Liver (tissue), 9 donors: Measurements from ENCODE around the gene HLA-C. TPM values are rescaled to one million over a fixed set of nuclear protein-coding genes. Genes with fewer than 3 reads are reported as not detected.

Source experiments
- DNase-seq: peaks from one replicate; pipeline ENCODE4 v3.0.0-alpha.2; 2017; ENCODE audit warnings: low spot score
- H3K27ac ChIP-seq, 2 donors: one replicate each; pipeline ENCODE4 v1.7.0; 2013; ENCODE audit warnings: inconsistent platforms in 2 of 2, low read length in 2 of 2, control low read depth in 1 of 2, low read depth in 1 of 2, mild to moderate bottlenecking in 1 of 2
- H3K27me3 ChIP-seq, 4 donors: one replicate each; pipeline versions ENCODE4 v1.6.1 to v1.7.0; 2013; ENCODE audit warnings: low read length in 3 of 4, inconsistent platforms in 1 of 4, mild to moderate bottlenecking in 1 of 4, moderate library complexity in 1 of 4; ENCODE audit not compliant: control insufficient read depth in 4 of 4, insufficient read depth in 4 of 4
- H3K36me3 ChIP-seq, 4 donors: one replicate each; pipeline versions ENCODE4 v1.6.1 to v1.7.0; 2013; ENCODE audit warnings: low read length in 3 of 4, mild to moderate bottlenecking in 3 of 4, low read depth in 1 of 4, moderate library complexity in 1 of 4; ENCODE audit not compliant: control insufficient read depth in 4 of 4, insufficient read depth in 3 of 4
- H3K4me1 ChIP-seq, 4 donors: one replicate each; pipeline versions ENCODE4 v1.6.1 to v1.7.0; 2013; ENCODE audit warnings: low read length in 3 of 4, mild to moderate bottlenecking in 3 of 4, moderate library complexity in 1 of 4; ENCODE audit not compliant: control insufficient read depth in 4 of 4, insufficient read depth in 4 of 4
- H3K4me3 ChIP-seq, 3 donors: one replicate each; pipeline versions ENCODE4 v1.6.1 to v1.7.0; 2013; ENCODE audit warnings: low read length in 3 of 3, control low read depth in 1 of 3, low read depth in 1 of 3, mild to moderate bottlenecking in 1 of 3
- H3K9ac ChIP-seq, 2 donors: one replicate each; pipeline ENCODE4 v1.7.0; 2013; ENCODE audit warnings: low read length in 2 of 2, mild to moderate bottlenecking in 2 of 2, moderate library complexity in 2 of 2, control low read depth in 1 of 2, low read depth in 1 of 2
- H3K9me3 ChIP-seq, 4 donors: one replicate each; pipeline versions ENCODE4 v1.6.1 to v1.7.0; 2013; ENCODE audit warnings: low read length in 3 of 4; ENCODE audit not compliant: control insufficient read depth in 4 of 4
- EGR1 ChIP-seq, 2 donors: IDR thresholded peaks; 2 replicates each; pipeline ENCODE4 v1.6.1; 2016 to 2018; ENCODE audit warnings: antibody characterized with exemption in 2 of 2, low read depth in 2 of 2
- FOXA2 ChIP-seq: IDR thresholded peaks from 2 replicates; pipeline ENCODE4 v1.6.1; 2016; ENCODE audit warnings: antibody characterized with exemption
- GABPA ChIP-seq, 2 donors: IDR thresholded peaks in 1 of 2; conservative IDR thresholded peaks in 1 of 2; 2 replicates each; pipeline ENCODE4 v1.6.1; 2016; ENCODE audit warnings: antibody characterized with exemption in 2 of 2, mild to moderate bottlenecking in 1 of 2, moderate library complexity in 1 of 2
- HNF4A ChIP-seq, 2 donors: conservative IDR thresholded peaks; 2 replicates each; pipeline ENCODE4 v1.6.1; 2016; ENCODE audit warnings: antibody characterized with exemption in 2 of 2, mild to moderate bottlenecking in 2 of 2
- HNF4G ChIP-seq: IDR thresholded peaks from 2 replicates; pipeline ENCODE4 v1.6.1; 2016; ENCODE audit warnings: antibody characterized with exemption
- JUND ChIP-seq, 2 donors: IDR thresholded peaks; 2 replicates each; pipeline ENCODE4 v1.6.1; 2016; ENCODE audit warnings: antibody characterized with exemption in 2 of 2
- NR2F2 ChIP-seq: IDR thresholded peaks from 2 replicates; pipeline ENCODE4 v1.6.1; 2016; ENCODE audit warnings: antibody characterized with exemption
- RXRA ChIP-seq, 2 donors: IDR thresholded peaks; 2 replicates each; pipeline ENCODE4 v1.6.1; 2017 to 2018; ENCODE audit warnings: antibody characterized with exemption in 2 of 2, mild to moderate bottlenecking in 1 of 2
- SP1 ChIP-seq: IDR thresholded peaks from 2 replicates; pipeline ENCODE4 v1.6.1; 2018; ENCODE audit warnings: antibody characterized with exemption, mild to moderate bottlenecking
- TAF1 ChIP-seq: conservative IDR thresholded peaks from 2 replicates; pipeline ENCODE4 v1.6.1; 2016; ENCODE audit warnings: antibody characterized with exemption, mild to moderate bottlenecking
- YY1 ChIP-seq: IDR thresholded peaks from 2 replicates; pipeline ENCODE4 v1.6.1; 2016; ENCODE audit warnings: antibody characterized with exemption, mild to moderate bottlenecking
- WGBS: extraction: QIAGEN DNeasy Blood & Tissue Kit; methylation state at CpG from one replicate; pipeline ENCODE4 v1.1.7; 2013; 5-methylcytosine and 5-hydroxymethylcytosine counted together
- polyA plus RNA-seq, 2 donors: library from polyadenylated mRNA; stranded (reverse) in 1 of 2; unstranded in 1 of 2; fragments of 200-250 nt in 1 of 2; fragments of >200 nt in 1 of 2; fragmentation: Nextera tagmentation in 1 of 2; extraction: Ambion mirVana in 1 of 2; gene quantifications; one replicate each; pipeline versions ENCODE4 v1.2.1 to v1.2.3, GENCODE V29; 2013 to 2015
- total RNA-seq, 2 donors: library from RNA; depleted of rRNA; stranded (reverse); fragments of >200 nt; gene quantifications; one replicate each; pipeline ENCODE4 v1.2.3, GENCODE V29; 2014
- TF ChIP-seq, protein P1 (sequence below): IDR thresholded peaks from 2 replicates; pipeline ENCODE4 v1.6.1; 2016; ENCODE audit warnings: antibody characterized with exemption
- TF ChIP-seq, protein P2 (sequence below): fragments of 150-350 bp; IDR thresholded peaks from 2 replicates; pipeline ENCODE4 v1.5.1; 2017; ENCODE audit warnings: improper control_type of control experiment, low read depth, low read length; ENCODE audit not compliant: missing input control
- TF ChIP-seq, protein P3 (sequence below): IDR thresholded peaks from 2 replicates; pipeline ENCODE4 v1.6.1; 2016; ENCODE audit warnings: antibody characterized with exemption
- TF ChIP-seq, protein P4 (sequence below): IDR thresholded peaks from 2 replicates; pipeline ENCODE4 v1.6.1; 2016; ENCODE audit warnings: antibody characterized with exemption
- TF ChIP-seq, protein P5 (sequence below): IDR thresholded peaks from 2 replicates; pipeline ENCODE4 v1.6.1; 2016; ENCODE audit warnings: antibody characterized with exemption, mild to moderate bottlenecking
- donor health status: healthy.
- donor health status: healthy.
- donor health status: healthy.
- donor health status: healthy.
- donor health status: healthy.

The HLA-C gene
- total and polyA plus RNA-seq, 4 donors = 232 to 317 (median 270) TPM

DNA sequence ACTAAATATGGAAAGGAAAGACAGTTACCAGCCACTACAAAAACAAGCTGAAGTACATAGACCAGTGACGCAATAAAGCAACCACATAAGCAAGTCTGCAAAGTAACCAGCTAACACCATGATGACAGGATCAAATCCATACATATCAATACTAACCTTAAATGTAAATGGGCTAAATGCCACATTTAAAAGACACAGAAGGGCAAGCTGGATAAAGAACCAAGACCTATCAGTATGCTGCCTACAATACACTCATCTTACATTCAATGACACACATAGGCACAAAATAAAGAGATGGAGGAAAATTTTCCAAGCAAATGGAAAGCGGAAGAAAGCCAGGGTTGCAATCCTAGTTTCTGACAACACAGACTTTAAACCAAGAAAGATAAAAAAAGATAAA lies 24.1 kb downstream of the HLA-C start (continued):
- TF ChIP-seq NR2F2 = no peak
- no peak for TF ChIP-seq SP1

DNA sequence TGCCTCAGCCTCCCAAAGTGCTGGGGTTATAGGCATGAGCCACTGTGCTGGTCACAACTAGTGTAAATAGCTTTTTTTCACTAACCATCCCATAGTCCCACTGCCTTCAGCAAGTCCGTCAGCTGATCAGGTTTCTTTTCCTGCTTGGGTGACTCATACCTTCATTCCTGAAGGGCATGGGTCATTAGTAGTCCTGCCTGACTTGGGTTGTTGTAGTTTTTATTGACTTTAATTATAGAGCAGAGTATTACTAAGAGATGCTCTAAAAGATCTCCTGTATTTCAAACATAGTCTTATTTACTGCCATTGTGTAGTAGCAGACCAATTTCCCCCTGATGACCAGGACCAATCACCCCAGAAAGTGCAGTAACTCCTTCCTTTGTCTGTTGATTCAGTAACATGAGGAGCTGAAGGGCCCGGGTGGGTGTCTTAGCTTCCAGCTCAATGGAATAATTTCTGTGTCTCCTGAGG lies 25.8 kb downstream of the HLA-C start:
- TF ChIP-seq FOXA2 (no peak), RXRA (IDR thresholded peaks at IDR 0.05) (no peak), EGR1 (IDR thresholded peaks at IDR 0.05; ENCODE audit: low read depth in 2 of 2) (no peak), HNF4A (conservative IDR thresholded peaks at IDR 0.05) (no peak), NR2F2 (no peak), YY1 (no peak), HNF4G (no peak), TAF1 (no peak), JUND (IDR thresholded peaks at IDR 0.05) (no peak), GABPA (IDR thresholded peaks at IDR 0.05 in 1 of 2, conservative IDR thresholded peaks at IDR 0.05 in 1 of 2) (no peak)
- TF ChIP-seq, protein P1, sequence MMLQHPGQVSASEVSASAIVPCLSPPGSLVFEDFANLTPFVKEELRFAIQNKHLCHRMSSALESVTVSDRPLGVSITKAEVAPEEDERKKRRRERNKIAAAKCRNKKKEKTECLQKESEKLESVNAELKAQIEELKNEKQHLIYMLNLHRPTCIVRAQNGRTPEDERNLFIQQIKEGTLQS = no peak
- TF ChIP-seq, protein P2, sequence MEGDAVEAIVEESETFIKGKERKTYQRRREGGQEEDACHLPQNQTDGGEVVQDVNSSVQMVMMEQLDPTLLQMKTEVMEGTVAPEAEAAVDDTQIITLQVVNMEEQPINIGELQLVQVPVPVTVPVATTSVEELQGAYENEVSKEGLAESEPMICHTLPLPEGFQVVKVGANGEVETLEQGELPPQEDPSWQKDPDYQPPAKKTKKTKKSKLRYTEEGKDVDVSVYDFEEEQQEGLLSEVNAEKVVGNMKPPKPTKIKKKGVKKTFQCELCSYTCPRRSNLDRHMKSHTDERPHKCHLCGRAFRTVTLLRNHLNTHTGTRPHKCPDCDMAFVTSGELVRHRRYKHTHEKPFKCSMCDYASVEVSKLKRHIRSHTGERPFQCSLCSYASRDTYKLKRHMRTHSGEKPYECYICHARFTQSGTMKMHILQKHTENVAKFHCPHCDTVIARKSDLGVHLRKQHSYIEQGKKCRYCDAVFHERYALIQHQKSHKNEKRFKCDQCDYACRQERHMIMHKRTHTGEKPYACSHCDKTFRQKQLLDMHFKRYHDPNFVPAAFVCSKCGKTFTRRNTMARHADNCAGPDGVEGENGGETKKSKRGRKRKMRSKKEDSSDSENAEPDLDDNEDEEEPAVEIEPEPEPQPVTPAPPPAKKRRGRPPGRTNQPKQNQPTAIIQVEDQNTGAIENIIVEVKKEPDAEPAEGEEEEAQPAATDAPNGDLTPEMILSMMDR = no peak
- TF ChIP-seq, protein P3, sequence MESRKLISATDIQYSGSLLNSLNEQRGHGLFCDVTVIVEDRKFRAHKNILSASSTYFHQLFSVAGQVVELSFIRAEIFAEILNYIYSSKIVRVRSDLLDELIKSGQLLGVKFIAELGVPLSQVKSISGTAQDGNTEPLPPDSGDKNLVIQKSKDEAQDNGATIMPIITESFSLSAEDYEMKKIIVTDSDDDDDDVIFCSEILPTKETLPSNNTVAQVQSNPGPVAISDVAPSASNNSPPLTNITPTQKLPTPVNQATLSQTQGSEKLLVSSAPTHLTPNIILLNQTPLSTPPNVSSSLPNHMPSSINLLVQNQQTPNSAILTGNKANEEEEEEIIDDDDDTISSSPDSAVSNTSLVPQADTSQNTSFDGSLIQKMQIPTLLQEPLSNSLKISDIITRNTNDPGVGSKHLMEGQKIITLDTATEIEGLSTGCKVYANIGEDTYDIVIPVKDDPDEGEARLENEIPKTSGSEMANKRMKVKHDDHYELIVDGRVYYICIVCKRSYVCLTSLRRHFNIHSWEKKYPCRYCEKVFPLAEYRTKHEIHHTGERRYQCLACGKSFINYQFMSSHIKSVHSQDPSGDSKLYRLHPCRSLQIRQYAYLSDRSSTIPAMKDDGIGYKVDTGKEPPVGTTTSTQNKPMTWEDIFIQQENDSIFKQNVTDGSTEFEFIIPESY = no peak
- no peak for DNase-seq
- no peak overlapping the region for H3K9ac ChIP-seq
- no peak overlapping the region for H3K4me3 ChIP-seq
- peaks cover 0 to 12% (median 4%) of the 10 kb centered on the region in 4 donors for H3K9me3 ChIP-seq
- H3K4me1 ChIP-seq = no peaks in the 10 kb centered on the region
- no peak overlapping the region for H3K27ac ChIP-seq
- H3K27me3 ChIP-seq = peaks cover 0 to 5% (median 1%) of the 10 kb centered on the region in 4 donors
- no peaks in the 10 kb centered on the region for H3K36me3 ChIP-seq
- WGBS = 52% methylated on average over 2 of the region's 2 CpGs

DNA sequence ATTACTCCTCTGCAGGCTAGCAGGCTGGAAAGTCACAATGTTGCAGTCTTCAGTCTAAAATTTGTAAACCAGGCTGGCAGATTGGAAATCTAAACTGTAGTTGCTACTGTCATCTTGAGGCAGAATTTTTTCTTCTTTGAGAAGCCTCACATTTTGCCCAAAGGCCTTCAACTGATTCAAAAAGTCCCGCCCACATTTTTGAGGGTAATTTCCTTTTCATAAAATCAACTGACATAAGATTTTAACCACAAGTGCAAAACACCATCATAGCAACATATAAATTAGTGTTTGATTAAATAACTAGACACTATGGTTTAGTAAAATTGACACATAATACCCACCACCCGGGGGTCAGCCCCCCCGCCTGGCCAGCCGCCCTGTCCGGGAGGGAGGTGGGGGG lies 28.4 kb downstream of the HLA-C start:
- Histone ChIP-seq H3K4me3 (no peak overlapping the region), H3K4me1 (no peaks in the 10 kb centered on the region), H3K27me3 (peaks cover 0 to 5% (median 1%) of the 10 kb centered on the region in 4 donors), H3K36me3 (no peaks in the 10 kb centered on the region), H3K27ac (no peak overlapping the region), H3K9me3 (peaks cover 0 to 12% (median 4%) of the 10 kb centered on the region in 4 donors), H3K9ac (no peak overlapping the region)
- 68% methylated on average over 1 of the region's 5 CpGs for WGBS
- TF ChIP-seq, protein P1 = no peak
- TF ChIP-seq HNF4A (conservative IDR thresholded peaks at IDR 0.05) (no peak), EGR1 (IDR thresholded peaks at IDR 0.05; ENCODE audit: low read depth in 2 of 2) (no peak), NR2F2 (no peak), HNF4G (no peak), JUND (IDR thresholded peaks at IDR 0.05) (no peak), TAF1 (no peak), GABPA (IDR thresholded peaks at IDR 0.05 in 1 of 2, conservative IDR thresholded peaks at IDR 0.05 in 1 of 2) (no peak), YY1 (no peak), FOXA2 (no peak), RXRA (IDR thresholded peaks at IDR 0.05) (no peak), SP1 (no peak)
- TF ChIP-seq, protein P4, sequence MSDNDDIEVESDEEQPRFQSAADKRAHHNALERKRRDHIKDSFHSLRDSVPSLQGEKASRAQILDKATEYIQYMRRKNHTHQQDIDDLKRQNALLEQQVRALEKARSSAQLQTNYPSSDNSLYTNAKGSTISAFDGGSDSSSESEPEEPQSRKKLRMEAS = no peak
- TF ChIP-seq, protein P3 = no peak
- TF ChIP-seq, protein P5, sequence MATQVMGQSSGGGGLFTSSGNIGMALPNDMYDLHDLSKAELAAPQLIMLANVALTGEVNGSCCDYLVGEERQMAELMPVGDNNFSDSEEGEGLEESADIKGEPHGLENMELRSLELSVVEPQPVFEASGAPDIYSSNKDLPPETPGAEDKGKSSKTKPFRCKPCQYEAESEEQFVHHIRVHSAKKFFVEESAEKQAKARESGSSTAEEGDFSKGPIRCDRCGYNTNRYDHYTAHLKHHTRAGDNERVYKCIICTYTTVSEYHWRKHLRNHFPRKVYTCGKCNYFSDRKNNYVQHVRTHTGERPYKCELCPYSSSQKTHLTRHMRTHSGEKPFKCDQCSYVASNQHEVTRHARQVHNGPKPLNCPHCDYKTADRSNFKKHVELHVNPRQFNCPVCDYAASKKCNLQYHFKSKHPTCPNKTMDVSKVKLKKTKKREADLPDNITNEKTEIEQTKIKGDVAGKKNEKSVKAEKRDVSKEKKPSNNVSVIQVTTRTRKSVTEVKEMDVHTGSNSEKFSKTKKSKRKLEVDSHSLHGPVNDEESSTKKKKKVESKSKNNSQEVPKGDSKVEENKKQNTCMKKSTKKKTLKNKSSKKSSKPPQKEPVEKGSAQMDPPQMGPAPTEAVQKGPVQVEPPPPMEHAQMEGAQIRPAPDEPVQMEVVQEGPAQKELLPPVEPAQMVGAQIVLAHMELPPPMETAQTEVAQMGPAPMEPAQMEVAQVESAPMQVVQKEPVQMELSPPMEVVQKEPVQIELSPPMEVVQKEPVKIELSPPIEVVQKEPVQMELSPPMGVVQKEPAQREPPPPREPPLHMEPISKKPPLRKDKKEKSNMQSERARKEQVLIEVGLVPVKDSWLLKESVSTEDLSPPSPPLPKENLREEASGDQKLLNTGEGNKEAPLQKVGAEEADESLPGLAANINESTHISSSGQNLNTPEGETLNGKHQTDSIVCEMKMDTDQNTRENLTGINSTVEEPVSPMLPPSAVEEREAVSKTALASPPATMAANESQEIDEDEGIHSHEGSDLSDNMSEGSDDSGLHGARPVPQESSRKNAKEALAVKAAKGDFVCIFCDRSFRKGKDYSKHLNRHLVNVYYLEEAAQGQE = no peak
- DNase-seq = no peak
